Measurements from ENCODE around the gene GSTA4. TPM values are rescaled to one million over a fixed set of nuclear protein-coding genes. Genes with fewer than 3 reads are reported as not detected.
A peak's percentile ranks its signal among the peaks of the same experiment; 100 is the strongest.

GSTA4 gene
- total and polyA plus RNA-seq, 7 experiments from 2014 or later: 0.31 to 3.3 (median 0.73) TPM; not detected in 1

- no peak overlapping the region for H3K27ac Mint-ChIP-seq
- DNase-seq: no peak
- Histone ChIP-seq H3K27ac (ENCODE audit: low read depth, low read length) (no peak overlapping the region), H3K9me3 (ENCODE audit: control insufficient read depth in 2 of 3, low read length in 3 of 3) (no peaks in the 10 kb centered on the region), H3K4me3 (ENCODE audit: low read length) (no peak overlapping the region), H3K27me3 (ENCODE audit: control insufficient read depth in 2 of 2, insufficient read depth in 2 of 2, low read length in 2 of 2) (no peaks in the 10 kb centered on the region), H3K4me1 (ENCODE audit: control insufficient read depth in 2 of 2, insufficient read depth in 2 of 2, low read length in 2 of 2) (no peaks in the 10 kb centered on the region), H3K36me3 (ENCODE audit: control insufficient read depth in 2 of 3, insufficient read depth in 3 of 3, low read length in 3 of 3) (peaks cover 3 to 54% (median 6%) of the 10 kb centered on the region in 3 experiments)
- H3K9me3 Mint-ChIP-seq: no peaks in the 10 kb centered on the region
- H3K27me3 Mint-ChIP-seq: no peaks in the 10 kb centered on the region
- H3K4me3 Mint-ChIP-seq: no peak overlapping the region
- ChIA-PET POLR2A (no interaction called here), CTCF (no interaction called here)
- intact Hi-C loops (cut with micrococcal nuclease): no loop called here
- H3K36me3 Mint-ChIP-seq: peaks cover 38 to 72% (median 43%) of the 10 kb centered on the region in 5 donors
- H3K4me1 Mint-ChIP-seq: peaks cover 0 to 19% (median 5%) of the 10 kb centered on the region in 7 donors
- no peak for ATAC-seq
Observed at GRCh38 chr6:53038596-53038995, 43.5 kb upstream of the GSTA4 start.

GRCh38 chr6:53038141-53038540, 43.1 kb upstream of the GSTA4 start:
- intact Hi-C loops (cut with micrococcal nuclease): no loop called here
- Histone ChIP-seq H3K4me3 (ENCODE audit: low read length) (no peak overlapping the region), H3K4me1 (ENCODE audit: control insufficient read depth in 2 of 2, insufficient read depth in 2 of 2, low read length in 2 of 2) (no peaks in the 10 kb centered on the region), H3K9me3 (ENCODE audit: control insufficient read depth in 2 of 3, low read length in 3 of 3) (no peaks in the 10 kb centered on the region), H3K27ac (ENCODE audit: low read depth, low read length) (no peak overlapping the region), H3K27me3 (ENCODE audit: control insufficient read depth in 2 of 2, insufficient read depth in 2 of 2, low read length in 2 of 2) (no peaks in the 10 kb centered on the region), H3K36me3 (ENCODE audit: control insufficient read depth in 2 of 3, insufficient read depth in 3 of 3, low read length in 3 of 3) (peaks cover 3 to 57% (median 6%) of the 10 kb centered on the region in 3 experiments)
- H3K36me3 Mint-ChIP-seq: peaks cover 41 to 77% (median 43%) of the 10 kb centered on the region in 5 donors
- ChIA-PET CTCF (no interaction called here), POLR2A (no interaction called here)
- H3K9me3 Mint-ChIP-seq: no peaks in the 10 kb centered on the region
- DNase-seq (no peak), ATAC-seq (no peak)
- H3K4me1 Mint-ChIP-seq: peaks cover 0 to 24% (median 5%) of the 10 kb centered on the region in 7 donors
- no peaks in the 10 kb centered on the region for H3K27me3 Mint-ChIP-seq
- H3K27ac Mint-ChIP-seq: no peak overlapping the region
- no peak overlapping the region for H3K4me3 Mint-ChIP-seq

GRCh38 chr6:53035549-53036213, 40.6 kb upstream of the GSTA4 start:
- no peaks in the 10 kb centered on the region for H3K27me3 ChIP-seq (ENCODE audit: control insufficient read depth in 2 of 2, insufficient read depth in 2 of 2, low read length in 2 of 2)
- no peak overlapping the region for H3K27ac ChIP-seq (ENCODE audit: low read depth, low read length)
- no peak for DNase-seq
- intact Hi-C loops (cut with micrococcal nuclease): no loop called here
- peaks cover 3 to 65% (median 6%) of the 10 kb centered on the region in 3 experiments for H3K36me3 ChIP-seq (ENCODE audit: control insufficient read depth in 2 of 3, insufficient read depth in 3 of 3, low read length in 3 of 3)
- Mint-ChIP-seq H3K9me3 (no peaks in the 10 kb centered on the region), H3K4me1 (peaks cover 0 to 25% (median 5%) of the 10 kb centered on the region in 7 donors), H3K4me3 (no peak overlapping the region), H3K27me3 (no peaks in the 10 kb centered on the region), H3K36me3 (peaks cover 35 to 76% (median 40%) of the 10 kb centered on the region in 5 donors), H3K27ac (peak overlapping the region in 1 of 9 donors; percentile 37)
- ChIA-PET CTCF (interaction anchor here (0.6 kb wide), 1 partner anchor 111 kb away, joined by 3 read pairs; no protein-coding TSS in a partner anchor), POLR2A (no interaction called here)
- ATAC-seq: no peak
- H3K4me1 ChIP-seq (ENCODE audit: control insufficient read depth in 2 of 2, insufficient read depth in 2 of 2, low read length in 2 of 2): no peaks in the 10 kb centered on the region
- H3K4me3 ChIP-seq (ENCODE audit: low read length): no peak overlapping the region
- no peaks in the 10 kb centered on the region for H3K9me3 ChIP-seq (ENCODE audit: control insufficient read depth in 2 of 3, low read length in 3 of 3)

- ChIA-PET CTCF (no interaction called here), POLR2A (no interaction called here)
- H3K4me3 Mint-ChIP-seq: no peak overlapping the region
- H3K4me1 Mint-ChIP-seq: peaks cover 0 to 11% (median 3%) of the 10 kb centered on the region in 7 donors
- Histone ChIP-seq H3K4me3 (ENCODE audit: low read length) (no peak overlapping the region), H3K36me3 (ENCODE audit: control insufficient read depth in 2 of 3, insufficient read depth in 3 of 3, low read length in 3 of 3) (peaks cover 0 to 66% (median 0%) of the 10 kb centered on the region in 3 experiments), H3K27me3 (ENCODE audit: control insufficient read depth in 2 of 2, insufficient read depth in 2 of 2, low read length in 2 of 2) (no peaks in the 10 kb centered on the region), H3K27ac (ENCODE audit: low read depth, low read length) (no peak overlapping the region), H3K9me3 (ENCODE audit: control insufficient read depth in 2 of 3, low read length in 3 of 3) (no peaks in the 10 kb centered on the region), H3K4me1 (ENCODE audit: control insufficient read depth in 2 of 2, insufficient read depth in 2 of 2, low read length in 2 of 2) (no peaks in the 10 kb centered on the region)
- H3K36me3 Mint-ChIP-seq: peaks cover 20 to 73% (median 31%) of the 10 kb centered on the region in 5 donors
- intact Hi-C loops (cut with micrococcal nuclease): no loop called here
- ATAC-seq (no peak), DNase-seq (no peak)
- no peak overlapping the region for H3K27ac Mint-ChIP-seq
- no peaks in the 10 kb centered on the region for H3K27me3 Mint-ChIP-seq
- H3K9me3 Mint-ChIP-seq: no peaks in the 10 kb centered on the region
Observed at GRCh38 chr6:53033764-53034163, 38.7 kb upstream of the GSTA4 start.

GRCh38 chr6:53032849-53033248, 37.8 kb upstream of the GSTA4 start:
- Mint-ChIP-seq H3K4me3 (no peak overlapping the region), H3K9me3 (no peaks in the 10 kb centered on the region), H3K36me3 (peaks cover 24 to 73% (median 37%) of the 10 kb centered on the region in 5 donors), H3K27ac (no peak overlapping the region), H3K4me1 (peaks cover 0 to 11% (median 3%) of the 10 kb centered on the region in 7 donors), H3K27me3 (no peaks in the 10 kb centered on the region)
- intact Hi-C loops (cut with micrococcal nuclease): no loop called here
- CTCF ChIA-PET: no interaction called here
- POLR2A ChIA-PET: no interaction called here
- DNase-seq (no peak), ATAC-seq (no peak)
- Histone ChIP-seq H3K27ac (ENCODE audit: low read depth, low read length) (no peak overlapping the region), H3K4me1 (ENCODE audit: control insufficient read depth in 2 of 2, insufficient read depth in 2 of 2, low read length in 2 of 2) (no peaks in the 10 kb centered on the region), H3K9me3 (ENCODE audit: control insufficient read depth in 2 of 3, low read length in 3 of 3) (no peaks in the 10 kb centered on the region), H3K27me3 (ENCODE audit: control insufficient read depth in 2 of 2, insufficient read depth in 2 of 2, low read length in 2 of 2) (no peaks in the 10 kb centered on the region), H3K4me3 (ENCODE audit: low read length) (no peak overlapping the region), H3K36me3 (ENCODE audit: control insufficient read depth in 2 of 3, insufficient read depth in 3 of 3, low read length in 3 of 3) (peaks cover 0 to 72% (median 0%) of the 10 kb centered on the region in 3 experiments)

- CTCF ChIA-PET: no interaction called here
- H3K36me3 Mint-ChIP-seq: peaks cover 22 to 78% (median 43%) of the 10 kb centered on the region in 5 donors
Observed at GRCh38 chr6:53031281-53031680, 36.2 kb upstream of the GSTA4 start.

GRCh38 chr6:53029761-53030160, 34.7 kb upstream of the GSTA4 start:
- peaks cover 0 to 7% (median 4%) of the 10 kb centered on the region in 7 donors for H3K4me1 Mint-ChIP-seq
- CTCF ChIA-PET: no interaction called here
- intact Hi-C loops (cut with micrococcal nuclease): no loop called here

More at GRCh38 chr6:53031281-53031680, 36.2 kb upstream of the GSTA4 start:
- no peaks in the 10 kb centered on the region for H3K27me3 ChIP-seq (ENCODE audit: control insufficient read depth in 2 of 2, insufficient read depth in 2 of 2, low read length in 2 of 2)
- H3K4me1 ChIP-seq (ENCODE audit: control insufficient read depth in 2 of 2, insufficient read depth in 2 of 2, low read length in 2 of 2): no peaks in the 10 kb centered on the region
- H3K36me3 ChIP-seq (ENCODE audit: control insufficient read depth in 2 of 3, insufficient read depth in 3 of 3, low read length in 3 of 3): peaks cover 0 to 77% (median 0%) of the 10 kb centered on the region in 3 experiments
- intact Hi-C loops (cut with micrococcal nuclease): no loop called here
- no peak overlapping the region for H3K27ac Mint-ChIP-seq
- POLR2A ChIA-PET: no interaction called here
- no peak overlapping the region for H3K4me3 ChIP-seq (ENCODE audit: low read length)
- ATAC-seq (no peak), DNase-seq (no peak)
- H3K9me3 ChIP-seq (ENCODE audit: control insufficient read depth in 2 of 3, low read length in 3 of 3): no peaks in the 10 kb centered on the region
- H3K9me3 Mint-ChIP-seq: no peaks in the 10 kb centered on the region
- no peaks in the 10 kb centered on the region for H3K27me3 Mint-ChIP-seq
- peaks cover 0 to 7% (median 0%) of the 10 kb centered on the region in 7 donors for H3K4me1 Mint-ChIP-seq
- no peak overlapping the region for H3K27ac ChIP-seq (ENCODE audit: low read depth, low read length)
- H3K4me3 Mint-ChIP-seq: no peak overlapping the region

More at GRCh38 chr6:53029761-53030160, 34.7 kb upstream of the GSTA4 start:
- no peaks in the 10 kb centered on the region for H3K27me3 Mint-ChIP-seq
- H3K4me1 ChIP-seq (ENCODE audit: control insufficient read depth in 2 of 2, insufficient read depth in 2 of 2, low read length in 2 of 2): no peaks in the 10 kb centered on the region
- H3K4me3 Mint-ChIP-seq: no peak overlapping the region
- POLR2A ChIA-PET: no interaction called here
- H3K27ac Mint-ChIP-seq: no peak overlapping the region
- H3K9me3 ChIP-seq (ENCODE audit: control insufficient read depth in 2 of 3, low read length in 3 of 3): no peaks in the 10 kb centered on the region
- H3K27ac ChIP-seq (ENCODE audit: low read depth, low read length): no peak overlapping the region
- no peak for ATAC-seq
- H3K9me3 Mint-ChIP-seq: no peaks in the 10 kb centered on the region
- H3K36me3 Mint-ChIP-seq: peaks cover 21 to 68% (median 46%) of the 10 kb centered on the region in 5 donors
- no peaks in the 10 kb centered on the region for H3K27me3 ChIP-seq (ENCODE audit: control insufficient read depth in 2 of 2, insufficient read depth in 2 of 2, low read length in 2 of 2)
- no peak overlapping the region for H3K4me3 ChIP-seq (ENCODE audit: low read length)
- DNase-seq: no peak
- H3K36me3 ChIP-seq (ENCODE audit: control insufficient read depth in 2 of 3, insufficient read depth in 3 of 3, low read length in 3 of 3): peaks cover 0 to 65% (median 0%) of the 10 kb centered on the region in 3 experiments

Measured in naive thymus-derived CD4-positive, alpha-beta T cell (primary cell).